ENCODE results near the gene CCDC73.
"Not testable (repeated sequence)": the region's sequence is repeated elsewhere in the genome, so short reads cannot be mapped to it uniquely, and the experiment has no call there.

The CCDC73 gene

DNA sequence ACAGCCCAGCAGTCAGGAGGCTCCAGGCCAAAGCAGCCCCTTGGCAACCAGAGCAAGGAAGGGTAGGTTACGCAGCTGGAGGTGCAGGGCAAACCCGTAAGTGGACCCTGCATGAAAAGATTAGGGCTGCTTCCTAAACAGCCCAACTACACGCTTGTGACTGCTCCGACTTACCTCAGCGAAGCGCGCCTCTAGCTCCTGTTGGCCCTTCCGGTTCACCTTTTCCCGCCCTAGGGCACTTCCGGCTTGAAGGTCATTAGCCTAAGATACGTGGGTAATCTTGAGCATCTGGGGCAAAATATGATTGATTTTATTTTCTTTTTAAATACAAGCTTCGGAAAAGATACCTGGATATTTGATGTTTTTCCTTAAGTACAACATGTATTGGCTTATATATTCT lies at the start of gene CCDC73:
Gene CCDC73, minus strand, starts transcription at position 224 of the 400 bp plus-strand sequence. CDS start 34,419 bp downstream, outside the sequence.
- in situ Hi-C loops (cut with MboI; ENCODE audit: low sequenced_read_pairs), result no loop called here

DNA sequence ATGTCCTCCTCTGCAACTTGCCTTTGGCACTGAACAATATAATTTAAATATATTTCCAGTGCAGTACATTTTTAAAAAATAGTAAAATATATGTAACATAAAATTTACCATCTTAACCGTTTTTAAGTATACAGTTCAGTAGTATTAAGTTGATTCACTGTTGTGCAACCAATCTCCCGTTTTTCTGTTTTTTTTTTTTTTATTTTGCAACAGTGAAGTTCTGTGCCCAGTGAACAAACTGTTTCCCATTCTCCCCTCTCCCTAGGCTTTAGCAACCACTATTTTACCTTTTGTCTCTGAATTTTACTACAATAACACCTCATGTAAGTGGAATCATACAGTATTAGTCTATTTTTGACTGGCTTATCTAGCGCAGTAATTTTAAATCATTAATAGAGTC lies 49.1 kb upstream of the CCDC73 start:
- in situ Hi-C loops (cut with MboI; ENCODE audit: low sequenced_read_pairs), result no loop called here

DNA sequence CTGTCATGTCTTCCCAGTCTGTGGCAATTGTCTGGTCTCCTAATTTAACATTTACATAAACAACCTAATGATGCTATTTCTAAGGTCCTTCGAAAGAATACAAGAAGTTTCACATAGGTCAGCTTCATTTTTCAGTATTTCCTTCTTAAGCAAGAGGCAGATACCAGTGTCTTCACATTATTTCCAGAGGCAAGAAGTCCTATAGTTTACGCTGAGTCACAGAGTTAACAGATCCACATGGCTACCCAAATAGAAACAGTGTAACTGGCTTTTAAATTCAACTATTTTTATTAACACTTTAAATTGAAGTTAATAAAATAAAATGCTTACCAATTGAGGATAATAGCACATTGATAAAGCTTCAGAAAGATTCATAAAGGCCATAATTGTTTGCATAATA lies 46.1 kb upstream of the CCDC73 start:
- in situ Hi-C loops (cut with MboI; ENCODE audit: low sequenced_read_pairs), result no loop called here

DNA sequence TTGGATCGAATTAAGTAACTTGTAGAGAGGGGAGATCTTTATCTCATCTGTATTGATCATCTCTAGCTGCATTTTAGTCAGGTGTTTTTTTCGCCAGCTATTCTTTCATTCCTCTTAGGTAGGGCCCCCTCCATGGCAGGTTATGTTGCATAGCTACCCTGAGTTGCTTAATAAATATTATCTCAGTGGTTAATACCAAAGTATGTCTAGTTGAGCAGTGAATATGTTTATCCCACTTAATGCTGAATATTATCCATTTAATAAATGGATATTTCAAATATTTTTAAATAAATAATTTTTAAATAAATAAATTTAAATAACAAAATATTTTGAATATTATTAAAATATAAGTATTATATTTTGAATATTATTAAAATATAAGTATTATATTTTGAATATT lies 44.8 kb upstream of the CCDC73 start:
- in situ Hi-C loops (cut with MboI; ENCODE audit: low sequenced_read_pairs), result no loop called here

DNA sequence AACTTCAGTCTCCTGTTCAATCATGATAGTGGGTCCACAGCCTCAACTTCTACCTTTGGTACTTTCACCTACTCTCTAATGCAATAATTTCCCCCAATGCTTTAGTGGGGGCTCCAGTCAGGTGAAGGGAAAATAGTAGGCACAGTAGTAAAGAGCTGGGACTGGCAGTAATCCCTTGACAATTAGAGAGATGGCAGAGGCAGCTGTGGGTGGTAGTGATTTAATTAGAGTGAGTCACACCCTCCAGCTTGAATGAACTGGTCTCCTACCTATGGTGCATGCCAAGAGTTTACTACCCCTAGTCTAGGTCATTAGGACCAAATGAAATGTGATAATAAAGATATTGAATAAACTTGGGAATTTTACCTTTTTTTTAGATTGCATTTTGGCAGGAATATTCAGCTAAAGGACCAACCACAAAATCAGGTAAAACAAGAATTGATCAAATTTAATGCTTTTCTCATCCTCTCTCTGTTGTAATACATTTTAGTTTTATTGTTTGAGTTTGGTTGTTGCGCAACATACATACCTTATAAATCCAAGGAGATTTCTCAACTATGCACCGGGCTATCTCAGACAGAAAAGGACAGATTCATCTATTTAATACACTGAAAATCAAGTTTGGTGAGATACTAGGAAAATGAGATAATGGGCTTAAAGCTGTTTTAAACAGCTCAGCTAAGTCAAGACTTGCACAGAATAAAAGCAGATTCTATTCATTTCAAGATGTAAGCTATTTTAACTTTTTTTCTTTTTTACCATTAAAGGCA lies 44.2 kb upstream of the CCDC73 start:
- in situ Hi-C loops (cut with MboI; ENCODE audit: low sequenced_read_pairs), result no loop called here

DNA sequence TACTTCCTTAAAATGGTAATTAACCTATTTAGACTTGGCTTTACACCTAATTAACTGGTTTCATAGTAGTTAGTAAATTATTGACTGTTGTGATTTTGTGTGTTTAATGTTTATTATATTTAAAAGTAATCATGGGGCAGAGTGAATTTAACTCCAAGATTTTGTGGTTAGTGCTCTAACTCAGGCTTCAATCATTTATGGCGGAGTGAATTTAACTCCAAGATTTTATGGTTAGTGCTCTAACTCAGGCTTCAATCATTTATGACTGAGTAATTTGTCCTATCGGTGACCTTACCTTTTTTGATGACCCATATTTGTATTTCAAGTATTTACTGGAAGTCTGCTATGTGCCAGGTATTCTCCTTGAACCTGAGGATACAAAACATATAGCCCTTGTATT lies 42.5 kb upstream of the CCDC73 start:
- in situ Hi-C loops (cut with MboI; ENCODE audit: low sequenced_read_pairs), result no loop called here

DNA sequence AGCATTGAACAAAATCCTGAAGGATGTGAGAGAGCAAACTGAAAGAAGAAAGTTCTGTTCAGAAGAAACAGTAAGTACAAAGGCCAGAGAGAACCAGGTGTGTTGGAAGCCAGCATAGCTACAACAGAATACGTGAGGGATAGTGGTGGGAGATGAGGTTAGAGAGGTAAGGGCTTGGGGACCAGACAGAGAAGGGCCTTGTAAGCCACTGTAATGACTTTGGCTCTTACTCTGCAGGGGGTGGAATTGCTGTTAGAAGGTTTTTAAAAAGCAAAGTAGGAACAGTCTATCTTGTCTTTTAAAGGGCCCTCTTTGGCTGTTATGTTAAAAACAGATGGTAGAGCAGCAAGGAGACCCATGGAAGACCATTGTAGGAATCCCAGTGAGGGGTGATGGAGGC lies 39.5 kb upstream of the CCDC73 start:
- in situ Hi-C loops (cut with MboI; ENCODE audit: low sequenced_read_pairs), result no loop called here

DNA sequence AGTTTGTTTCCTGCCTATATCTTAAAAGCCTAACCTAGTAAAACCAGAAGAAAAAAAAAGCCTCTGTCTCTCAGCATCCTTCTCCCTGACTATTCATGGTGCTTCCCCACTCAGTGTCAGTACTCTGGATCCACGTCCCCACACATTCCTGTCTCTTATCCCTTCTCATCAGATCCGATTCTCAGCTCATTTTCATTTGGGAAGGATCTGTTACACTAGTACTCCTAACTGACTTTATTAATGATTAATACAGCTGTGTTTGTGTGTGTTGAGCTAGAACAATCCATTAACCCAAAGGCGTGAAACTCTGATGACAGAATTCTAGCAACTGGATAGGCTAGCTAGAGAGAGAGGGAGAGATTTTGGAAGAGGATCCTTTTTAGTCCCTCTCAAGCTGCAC lies 36.8 kb upstream of the CCDC73 start:
- in situ Hi-C loops (cut with MboI; ENCODE audit: low sequenced_read_pairs), result no loop called here

DNA sequence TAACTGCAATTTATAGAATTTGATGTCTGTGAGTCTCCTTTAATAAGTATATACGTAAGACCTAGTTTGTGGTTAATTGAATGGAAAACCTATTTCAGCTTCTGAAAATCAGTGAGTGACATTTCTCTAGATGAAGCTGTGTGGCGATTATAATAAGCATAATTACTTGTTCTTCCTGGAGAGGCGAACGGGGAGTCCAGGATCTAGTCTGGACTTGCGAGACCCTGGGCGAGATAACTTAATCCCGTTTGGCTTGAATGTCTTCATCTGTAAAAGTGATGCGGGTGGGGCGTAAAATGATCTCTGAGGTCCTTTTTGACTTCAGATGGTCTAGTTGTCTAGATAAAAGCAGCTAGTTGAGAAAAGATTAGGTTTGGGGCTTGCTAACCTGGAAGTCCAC lies 36.3 kb upstream of the CCDC73 start:
- in situ Hi-C loops (cut with MboI; ENCODE audit: low sequenced_read_pairs), result no loop called here

DNA sequence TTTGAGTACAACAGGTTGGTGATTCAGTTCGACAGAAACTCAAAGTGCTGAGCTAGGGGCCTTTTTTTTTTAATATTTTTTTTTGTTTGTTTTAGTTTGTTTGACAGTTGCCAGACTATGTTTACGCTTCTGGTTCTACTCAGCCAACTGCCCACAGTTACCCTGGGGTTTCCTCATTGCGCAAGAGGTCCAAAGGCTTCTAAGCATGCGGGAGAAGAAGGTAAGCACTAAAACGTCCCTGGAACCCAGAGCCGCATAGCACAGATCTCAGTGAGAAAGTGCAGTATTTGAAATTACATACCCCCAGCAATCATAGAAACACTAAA lies 35.9 kb upstream of the CCDC73 start:
- in situ Hi-C loops (cut with MboI; ENCODE audit: low sequenced_read_pairs), result no loop called here

DNA sequence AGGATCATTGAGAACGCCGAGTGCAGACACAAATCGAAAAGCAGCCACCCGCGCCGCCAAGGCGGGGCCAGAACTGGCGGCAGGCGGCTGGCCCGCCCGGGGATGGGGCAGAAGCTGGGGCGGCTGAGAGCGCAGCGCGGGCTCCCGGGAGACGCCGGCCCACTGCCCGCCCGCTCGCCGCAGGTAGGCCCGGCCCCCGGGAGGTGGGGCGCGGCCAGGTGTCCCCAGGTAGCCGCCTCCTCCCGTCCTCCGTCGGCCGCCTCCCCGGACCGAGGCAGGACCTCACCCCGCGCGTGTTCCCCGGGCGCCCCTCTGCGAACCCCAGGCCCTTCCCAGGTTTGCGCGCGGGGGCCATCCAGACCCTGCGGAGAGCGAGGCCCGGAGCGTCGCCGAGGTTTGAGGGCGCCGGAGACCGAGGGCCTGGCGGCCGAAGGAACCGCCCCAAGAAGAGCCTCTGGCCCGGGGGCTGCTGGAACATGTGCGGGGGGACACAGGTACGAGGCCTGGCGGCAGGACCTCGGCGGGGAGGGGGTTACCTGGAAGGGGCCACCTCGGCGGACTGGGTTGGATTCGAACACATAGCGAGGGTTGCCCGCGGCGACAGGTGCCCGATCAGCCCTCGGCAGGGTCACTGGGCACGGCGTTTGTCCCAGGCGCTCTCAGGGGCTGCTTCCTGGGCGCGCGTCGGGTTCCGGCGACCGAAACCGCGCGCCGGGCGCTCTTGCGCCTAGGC lies 35.4 kb upstream of the CCDC73 start, which contains the start of gene PRRG4:
Gene PRRG4, plus strand, starts transcription at position 248 of the 733 bp plus-strand sequence. CDS start 603 bp downstream, outside the sequence.
- in situ Hi-C loops (cut with MboI; ENCODE audit: low sequenced_read_pairs), result no loop called here

DNA sequence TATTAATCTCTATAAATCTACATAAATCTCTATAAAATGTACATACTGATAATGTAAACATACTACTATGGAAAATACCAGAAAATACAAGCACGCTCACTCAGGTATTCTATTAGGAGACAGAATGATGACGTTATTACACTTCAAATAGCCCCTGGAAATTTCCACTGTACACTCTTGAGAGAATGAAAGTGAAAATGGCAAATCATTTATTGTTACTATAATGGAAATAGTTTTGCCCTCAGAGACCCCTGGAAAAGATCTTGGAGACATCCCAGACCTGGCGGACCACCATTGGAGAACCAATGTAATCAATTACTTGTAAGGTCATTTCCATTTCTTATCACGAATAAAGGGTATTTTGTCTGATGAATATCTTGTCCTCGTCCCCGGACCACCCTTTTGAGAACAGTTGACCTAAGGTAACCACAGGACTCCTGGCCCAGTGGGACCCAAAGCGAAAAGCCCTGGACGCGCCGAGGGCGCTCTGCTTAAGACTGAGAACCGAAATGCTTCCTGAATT lies 34.8 kb upstream of the CCDC73 start:
- in situ Hi-C loops (cut with MboI; ENCODE audit: low sequenced_read_pairs), result no loop called here

DNA sequence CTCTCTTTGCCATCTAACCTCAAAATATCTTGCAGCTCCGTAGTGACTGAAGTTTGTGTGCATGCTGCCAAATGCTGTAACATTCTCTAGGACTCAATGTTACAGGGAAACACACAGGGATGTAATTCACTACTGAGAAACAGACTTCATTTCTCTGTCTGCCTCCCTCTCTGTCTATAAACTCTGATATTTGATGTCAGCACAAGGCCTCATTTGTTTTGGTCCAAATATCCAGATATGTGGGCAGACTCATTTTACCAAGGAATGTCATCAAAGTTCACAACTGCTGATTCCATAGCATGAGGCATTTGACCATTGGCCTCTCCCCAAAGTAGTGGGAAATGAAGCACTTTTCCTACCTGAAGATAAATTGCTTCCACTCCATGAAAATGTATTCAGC lies 32.8 kb upstream of the CCDC73 start:
- in situ Hi-C loops (cut with MboI; ENCODE audit: low sequenced_read_pairs), result no loop called here

DNA sequence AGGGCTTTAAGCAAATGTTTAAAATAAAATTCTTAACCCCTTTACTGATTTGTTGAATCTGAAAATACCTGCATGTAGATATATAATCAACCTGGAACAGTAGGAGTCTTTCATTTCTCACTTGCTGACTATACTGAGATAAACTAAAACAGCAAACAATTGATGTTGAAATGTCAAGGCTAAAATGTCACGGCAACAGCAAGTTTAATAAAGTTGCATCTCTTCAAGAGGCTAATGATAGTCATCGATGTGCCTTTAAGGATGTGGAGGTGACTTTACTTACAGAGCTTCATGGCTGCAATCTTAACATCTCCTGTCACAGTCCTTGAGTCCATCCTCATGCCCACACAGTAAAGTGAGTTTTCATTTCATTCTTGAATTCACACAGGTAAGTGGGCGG lies 31.7 kb upstream of the CCDC73 start:
- in situ Hi-C loops (cut with MboI; ENCODE audit: low sequenced_read_pairs), result no loop called here

DNA sequence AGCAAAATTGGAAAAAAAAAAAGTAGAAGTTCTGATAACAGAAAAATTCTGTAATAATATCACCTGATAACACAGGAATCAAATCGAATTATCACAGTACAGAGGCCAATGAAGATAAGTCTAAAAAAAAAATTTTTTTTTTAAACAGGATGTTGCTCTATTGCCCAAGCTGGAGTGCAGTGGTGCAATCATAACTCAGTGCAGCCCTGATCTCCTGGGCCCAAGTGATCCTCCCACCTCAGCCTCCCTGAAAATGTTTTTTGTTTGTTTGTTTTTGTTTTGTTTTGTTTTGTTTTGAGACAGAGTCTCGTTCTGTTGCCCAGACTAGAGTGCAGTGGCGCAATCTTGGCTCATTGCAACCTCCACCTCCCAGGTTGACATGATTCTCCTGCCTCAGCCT lies 29.2 kb upstream of the CCDC73 start:
- in situ Hi-C loops (cut with MboI; ENCODE audit: low sequenced_read_pairs), result not testable (repeated sequence)

DNA sequence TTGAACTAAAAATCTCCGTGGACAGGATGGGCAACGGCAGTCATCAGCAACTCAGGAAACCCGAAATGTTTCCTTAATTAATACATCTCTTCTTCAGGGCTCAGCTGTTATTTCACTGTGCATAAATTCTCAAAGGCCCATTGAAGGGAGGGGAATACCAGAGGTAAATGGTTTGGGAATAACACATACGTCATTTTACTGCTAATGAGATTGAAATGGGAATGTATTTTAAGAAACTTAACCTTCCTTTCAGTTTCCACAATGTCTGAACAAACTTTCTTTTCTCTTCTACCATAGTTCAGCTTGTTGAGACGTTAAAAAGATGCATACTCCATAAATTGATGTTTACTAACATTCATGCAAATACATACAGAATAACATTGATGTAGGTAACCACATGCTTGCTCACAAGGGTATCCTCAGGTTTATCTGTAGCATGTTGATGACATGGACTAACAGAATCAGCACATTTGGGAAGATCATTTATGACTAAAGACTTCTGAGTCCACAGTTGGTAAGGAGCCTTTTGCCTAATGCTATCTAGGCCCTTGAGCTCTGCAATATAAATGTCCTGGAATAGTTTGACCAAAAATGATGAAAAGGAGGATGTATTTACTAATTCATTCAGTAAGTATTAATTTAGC lies 27.6 kb upstream of the CCDC73 start:
- in situ Hi-C loops (cut with MboI; ENCODE audit: low sequenced_read_pairs), result no loop called here

DNA sequence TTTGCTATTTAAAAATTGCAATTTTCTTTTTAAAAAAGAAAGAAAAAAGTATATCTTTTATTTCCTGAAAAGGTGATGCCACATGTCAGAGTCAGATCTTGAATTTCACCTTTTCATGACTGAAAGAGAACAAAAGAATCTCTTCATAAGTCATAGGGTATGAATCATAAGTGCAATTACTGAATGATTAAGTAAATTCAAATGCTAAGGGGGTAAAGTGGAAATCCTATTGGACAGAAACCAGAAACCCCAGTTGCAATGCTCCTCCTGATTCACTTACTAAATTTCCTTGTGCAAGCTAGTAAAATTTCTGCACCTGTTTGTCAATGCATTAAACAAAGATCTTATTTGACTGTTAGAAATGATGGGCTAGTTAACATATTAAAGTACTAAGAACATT lies 27.1 kb upstream of the CCDC73 start:
- in situ Hi-C loops (cut with MboI; ENCODE audit: low sequenced_read_pairs), result no loop called here

DNA sequence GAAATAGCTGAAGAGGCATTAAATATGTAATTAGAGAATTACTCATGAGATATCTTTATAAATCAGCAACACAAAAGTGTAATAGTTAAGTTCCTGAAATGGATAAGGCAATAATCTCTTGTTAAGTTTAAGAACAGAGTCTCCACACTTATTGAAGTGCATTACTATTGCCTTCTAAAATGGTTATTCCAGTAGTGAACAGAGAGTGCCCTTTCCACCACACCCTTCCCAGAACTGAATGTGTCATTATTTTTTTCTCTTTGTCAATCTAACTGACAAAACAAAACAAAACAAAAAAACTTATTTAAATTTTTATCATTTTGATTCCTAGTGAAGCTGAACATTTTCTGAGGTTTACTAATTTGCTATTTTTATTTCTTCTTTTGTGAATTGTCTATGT lies 26.0 kb upstream of the CCDC73 start:
- in situ Hi-C loops (cut with MboI; ENCODE audit: low sequenced_read_pairs), result no loop called here

DNA sequence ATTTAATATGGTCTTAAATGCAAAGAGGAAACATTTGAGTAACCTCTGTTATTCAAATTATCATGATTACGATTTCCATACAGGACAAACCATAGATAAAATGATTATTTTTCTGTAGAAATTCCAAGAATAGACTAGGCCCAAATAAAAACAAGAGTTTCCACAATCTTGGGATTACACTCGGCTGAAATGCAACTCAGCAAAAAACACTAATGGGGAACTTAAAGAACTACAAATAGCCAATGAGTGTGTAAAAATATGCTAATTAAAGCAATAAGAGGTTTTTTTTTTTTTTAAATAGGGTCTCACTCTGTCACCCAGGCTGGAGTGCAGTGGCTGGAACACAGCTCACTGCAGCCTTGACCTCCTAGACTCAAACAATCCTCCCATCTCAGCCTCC lies 24.7 kb upstream of the CCDC73 start:
- in situ Hi-C loops (cut with MboI; ENCODE audit: low sequenced_read_pairs), result no loop called here

DNA sequence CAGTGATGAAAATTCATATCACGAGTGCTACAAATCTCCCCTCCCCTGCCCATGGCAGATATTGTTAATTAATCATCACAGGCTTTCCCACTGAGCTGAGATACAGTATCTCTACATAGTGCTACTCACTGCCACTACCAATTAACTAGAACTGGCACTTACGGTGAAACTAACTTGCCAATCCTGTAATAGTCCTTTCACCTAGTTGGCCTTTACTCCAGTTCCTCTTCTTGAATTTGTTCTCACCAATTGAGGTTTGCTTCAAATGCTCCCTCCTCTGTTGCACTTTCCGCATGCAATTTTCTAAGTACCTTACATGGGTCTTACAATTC lies 23.4 kb upstream of the CCDC73 start:
- in situ Hi-C loops (cut with MboI; ENCODE audit: low sequenced_read_pairs), result no loop called here

DNA sequence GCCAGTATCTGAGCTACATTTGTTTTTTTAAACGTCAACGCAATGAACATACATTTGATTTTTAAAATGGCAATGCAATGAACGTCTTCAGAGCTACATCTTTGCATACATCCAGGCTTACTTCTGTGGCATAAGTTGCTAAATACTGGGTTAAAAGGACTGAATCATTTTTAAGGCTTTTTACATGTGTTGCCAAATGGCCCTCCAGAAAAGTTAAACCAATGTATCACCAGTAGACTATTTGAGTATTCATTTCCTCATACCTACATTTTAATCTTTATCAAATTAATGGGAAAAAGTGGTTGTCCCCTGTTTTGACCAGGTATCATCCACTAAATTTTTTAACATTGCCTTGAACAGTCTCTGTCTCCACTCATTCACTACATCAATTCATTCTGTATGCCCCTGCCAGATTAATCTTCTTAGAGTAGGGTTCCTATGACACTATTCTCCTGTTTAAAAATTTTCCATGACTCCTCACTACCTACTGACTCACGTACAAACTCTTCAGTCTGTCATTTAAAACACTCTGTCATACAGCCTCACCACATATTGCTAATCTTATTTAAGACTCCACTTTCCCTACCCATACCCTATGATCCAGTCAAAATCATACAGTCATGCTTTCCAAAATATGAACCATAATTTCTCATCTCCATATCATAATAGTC lies 22.9 kb upstream of the CCDC73 start:
- in situ Hi-C loops (cut with MboI; ENCODE audit: low sequenced_read_pairs), result no loop called here

All from hTERT RPE-1 (cell line).